ENCODE results near the gene TRMT2A.

TRMT2A gene

DNA sequence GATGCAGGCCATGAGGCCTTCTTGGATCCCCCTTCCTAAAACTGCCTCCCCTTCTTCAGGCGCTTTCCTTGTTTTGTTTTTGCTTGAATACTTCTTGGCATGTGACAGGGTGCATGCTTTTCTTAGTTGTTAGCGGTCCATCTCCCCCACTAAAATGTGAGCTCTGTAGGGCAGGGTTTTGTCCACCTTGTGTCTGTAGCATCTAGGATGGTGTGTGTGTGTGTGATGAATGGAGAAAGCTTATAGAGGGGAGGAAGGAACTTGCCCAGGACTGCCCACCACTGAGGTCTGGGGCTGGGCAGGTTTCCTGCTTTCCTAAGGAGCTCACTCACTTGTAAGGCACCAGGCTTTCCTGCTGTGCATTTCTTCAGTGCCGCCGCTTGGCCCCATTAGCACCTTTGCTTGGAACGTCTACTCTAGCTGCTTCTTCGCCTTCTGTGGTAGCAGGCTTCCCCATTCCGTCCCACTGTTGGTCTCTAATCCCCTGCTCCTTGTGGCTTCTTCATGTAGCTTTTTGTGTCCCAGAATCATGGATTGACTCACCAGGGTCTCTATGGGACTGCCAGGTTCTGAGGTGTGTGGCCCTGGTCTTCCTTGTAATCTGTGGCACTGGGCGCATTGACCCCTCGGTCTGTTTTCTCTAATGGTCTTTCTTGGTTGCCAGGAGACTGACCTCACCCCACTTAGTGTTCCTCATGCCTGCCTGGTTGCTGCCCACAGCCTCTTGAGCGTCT, 33.7 kb downstream of the TRMT2A start:
- no peak overlapping the region for H3K27ac ChIP-seq
- TF ChIP-seq, protein P1, sequence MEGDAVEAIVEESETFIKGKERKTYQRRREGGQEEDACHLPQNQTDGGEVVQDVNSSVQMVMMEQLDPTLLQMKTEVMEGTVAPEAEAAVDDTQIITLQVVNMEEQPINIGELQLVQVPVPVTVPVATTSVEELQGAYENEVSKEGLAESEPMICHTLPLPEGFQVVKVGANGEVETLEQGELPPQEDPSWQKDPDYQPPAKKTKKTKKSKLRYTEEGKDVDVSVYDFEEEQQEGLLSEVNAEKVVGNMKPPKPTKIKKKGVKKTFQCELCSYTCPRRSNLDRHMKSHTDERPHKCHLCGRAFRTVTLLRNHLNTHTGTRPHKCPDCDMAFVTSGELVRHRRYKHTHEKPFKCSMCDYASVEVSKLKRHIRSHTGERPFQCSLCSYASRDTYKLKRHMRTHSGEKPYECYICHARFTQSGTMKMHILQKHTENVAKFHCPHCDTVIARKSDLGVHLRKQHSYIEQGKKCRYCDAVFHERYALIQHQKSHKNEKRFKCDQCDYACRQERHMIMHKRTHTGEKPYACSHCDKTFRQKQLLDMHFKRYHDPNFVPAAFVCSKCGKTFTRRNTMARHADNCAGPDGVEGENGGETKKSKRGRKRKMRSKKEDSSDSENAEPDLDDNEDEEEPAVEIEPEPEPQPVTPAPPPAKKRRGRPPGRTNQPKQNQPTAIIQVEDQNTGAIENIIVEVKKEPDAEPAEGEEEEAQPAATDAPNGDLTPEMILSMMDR (IDR thresholded peaks at IDR 0.05): no peak
- H3K4me3 ChIP-seq: no peak overlapping the region
- DNase-seq (ENCODE audit: low spot score): no peak

- peak overlapping the region; percentile 86 to 87 for H3K27ac ChIP-seq
- TF ChIP-seq, protein P1 (IDR thresholded peaks at IDR 0.05): no peak
- peak overlapping the region; percentile 77 for H3K4me3 ChIP-seq
- no peak for DNase-seq (ENCODE audit: low spot score)
These were observed 36.0 kb downstream of the TRMT2A start for GRCh38 chr22:20080776-20081654.

- Histone ChIP-seq H3K4me3 (peak overlapping the region; percentile 77), H3K27ac (peak overlapping the region; percentile 86 to 87)
- no peak for DNase-seq (ENCODE audit: low spot score)
- TF ChIP-seq, protein P1 (IDR thresholded peaks at IDR 0.05): no peak
These were observed 36.6 kb downstream of the TRMT2A start for GRCh38 chr22:20080445-20080775.

- Histone ChIP-seq H3K27ac (peak within 1 kb of the TSS; percentile 86 to 87), H3K4me3 (peak within 1 kb of the TSS; percentile 77)
- DNase-seq (ENCODE audit: low spot score): peak; percentile 94
- TF ChIP-seq, protein P1 (IDR thresholded peaks at IDR 0.05): no peak
These were observed 37.1 kb downstream of the TRMT2A start, which contains the start of gene DGCR8 for GRCh38 chr22:20079745-20080444. Gene DGCR8, plus strand, starts transcription at chr22:20080241. Its CDS starts 5,723 bp downstream, at chr22:20085964.

DNA sequence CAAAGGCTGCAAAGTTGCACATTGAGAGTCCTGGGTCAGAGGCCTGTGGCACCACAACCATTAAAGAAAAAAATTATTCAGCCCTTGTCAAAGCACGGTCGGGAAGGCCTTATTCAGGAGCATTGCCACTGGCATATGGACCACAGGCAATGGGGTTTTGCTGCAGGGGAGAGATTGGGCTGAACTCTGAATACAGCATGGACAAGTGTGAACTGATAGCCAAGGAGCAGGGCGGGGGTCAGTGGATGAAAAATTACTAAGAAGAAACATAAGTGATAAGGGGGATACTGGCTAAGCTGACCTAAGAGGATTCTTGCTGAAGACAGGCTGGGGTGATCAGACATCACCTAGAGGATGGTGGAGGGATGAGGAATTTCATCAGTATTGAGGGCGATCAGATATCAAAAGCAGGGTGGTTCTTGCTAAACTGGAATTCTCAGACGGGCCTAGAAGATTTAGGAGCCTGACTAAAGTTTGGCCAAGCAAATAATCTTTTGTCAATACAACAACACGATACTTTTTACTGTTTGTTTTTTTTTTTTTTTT, 40.3 kb downstream of the TRMT2A start:
- TF ChIP-seq, protein P1 (IDR thresholded peaks at IDR 0.05): no peak
- H3K27ac ChIP-seq: no peak overlapping the region
- H3K4me3 ChIP-seq: no peak overlapping the region
- DNase-seq (ENCODE audit: low spot score): no peak

DNA sequence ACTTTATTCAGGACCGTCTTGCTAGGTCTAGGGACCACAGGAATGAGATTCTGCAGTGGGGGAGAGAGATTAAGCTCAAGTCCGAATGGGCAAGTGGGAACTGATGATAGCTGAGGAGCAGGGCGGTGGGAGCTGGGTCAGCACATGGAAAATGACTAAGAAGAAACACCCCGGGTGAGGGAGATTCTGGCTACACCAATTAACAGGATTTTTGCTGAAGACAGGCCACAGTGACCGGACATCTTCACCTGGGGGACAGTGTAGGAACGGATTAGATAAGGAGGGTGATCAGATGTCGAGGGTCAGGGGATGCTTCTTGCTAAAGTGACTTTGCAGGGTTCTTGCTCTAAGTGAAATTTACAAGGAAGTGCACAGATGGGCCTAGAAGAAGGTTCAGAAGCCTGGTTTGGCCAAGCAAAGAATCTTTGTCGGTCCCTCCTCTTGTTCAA, 45.5 kb downstream of the TRMT2A start:
- no peak for DNase-seq (ENCODE audit: low spot score)
- Histone ChIP-seq H3K27ac (no peak overlapping the region), H3K4me3 (no peak overlapping the region)
- TF ChIP-seq, protein P1 (IDR thresholded peaks at IDR 0.05): no peak

All from coronary artery (tissue), 2 donors.